IPS DF 4.7 (cell line): Measurements from ENCODE around the gene ZBED1.
"Not testable (repeated sequence)": the region's sequence is repeated elsewhere in the genome, so short reads cannot be mapped to it uniquely, and the experiment has no call there.

Experiments used
- DNase-seq: peaks from one replicate; pipeline ENCODE4 v3.0.0-alpha.2; 2013; ENCODE audit warnings: low spot score; ENCODE audit errors: extremely low read depth

ZBED1 gene

DNA sequence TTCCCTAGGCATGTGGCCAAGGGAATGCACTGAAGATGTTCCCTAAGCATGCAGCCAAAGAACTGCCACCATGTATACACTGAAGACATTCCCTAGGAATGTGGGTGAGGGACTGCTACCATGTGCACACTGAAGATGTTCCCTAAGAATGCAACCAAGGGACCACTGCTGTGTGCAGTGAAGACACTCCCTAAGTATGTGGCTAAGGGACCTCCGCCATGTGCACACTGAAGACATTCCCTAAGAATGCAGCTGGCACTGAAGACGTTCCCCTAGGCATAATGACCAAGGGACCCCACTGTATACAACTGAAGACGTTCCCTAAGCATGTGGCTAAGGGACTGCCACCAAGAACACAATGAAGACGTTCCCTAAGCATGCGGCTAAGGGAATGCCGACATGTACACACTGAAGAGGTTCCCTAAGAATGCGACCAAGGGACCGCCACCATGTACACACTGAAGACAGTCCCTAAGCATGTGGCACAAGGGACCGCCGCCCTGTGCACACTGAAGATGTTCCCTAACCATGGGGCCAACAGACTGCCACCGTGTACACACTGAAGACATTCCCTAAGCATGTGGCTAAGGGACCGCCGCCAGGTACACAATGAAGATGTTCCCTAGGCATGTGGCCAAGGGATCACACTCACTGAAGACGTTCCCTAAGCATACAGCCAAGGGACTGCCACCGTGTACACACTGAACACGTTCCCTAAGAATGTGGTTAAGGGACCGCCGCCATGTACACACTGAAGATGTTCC lies 25.6 kb downstream of the ZBED1 start:
- DNase-seq, result no peak

DNA sequence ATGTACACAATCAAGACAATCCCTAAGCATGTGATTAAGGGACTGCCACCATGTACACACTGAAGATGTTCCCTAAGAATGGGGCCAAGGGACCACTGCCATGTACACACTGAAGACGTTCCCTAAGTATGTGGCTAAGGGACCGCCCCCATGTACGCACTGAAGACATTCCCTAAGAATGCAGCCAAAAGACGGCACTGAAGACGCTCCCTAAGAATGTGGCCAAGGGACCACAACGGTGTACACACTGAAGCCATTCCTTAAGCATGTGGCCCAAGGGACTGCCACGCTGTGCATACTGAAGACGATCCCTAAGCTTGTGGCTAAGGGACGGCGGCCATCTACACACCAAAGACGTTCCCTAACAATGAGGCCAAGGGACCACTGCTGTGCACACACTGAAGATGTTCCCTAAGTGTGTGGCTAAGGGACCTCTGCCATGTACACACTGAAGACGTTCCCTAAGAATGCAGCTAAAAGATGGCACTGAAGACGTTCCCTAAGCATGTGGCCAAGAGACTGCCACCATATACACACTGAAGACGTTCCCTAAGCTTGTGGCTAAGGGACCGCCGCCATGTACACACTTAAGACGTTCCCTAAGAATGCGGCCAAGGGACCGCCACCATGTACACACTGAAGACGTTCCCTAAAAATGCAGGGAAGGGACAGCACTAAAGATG lies 26.4 kb downstream of the ZBED1 start:
- DNase-seq, result no peak

DNA sequence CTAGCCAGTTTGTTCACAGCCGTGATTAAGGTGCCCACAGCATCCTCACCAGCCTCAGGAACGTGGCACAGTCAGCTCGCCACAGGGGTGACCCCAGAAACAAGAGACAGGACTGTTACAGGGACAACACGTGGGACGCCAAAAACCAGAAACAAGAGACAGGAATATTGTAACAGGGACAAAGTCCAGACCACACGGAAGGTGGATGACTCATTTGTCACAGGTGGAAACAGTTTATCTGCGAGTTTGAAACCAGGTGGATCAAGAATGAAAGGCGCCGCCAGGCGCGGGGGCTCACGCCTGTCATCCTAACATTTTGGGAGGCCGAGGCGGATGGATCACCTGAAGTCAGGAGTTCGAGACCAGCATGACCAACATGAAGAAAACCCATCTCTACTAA lies 27.7 kb downstream of the ZBED1 start:
- not testable (repeated sequence) for DNase-seq

DNA sequence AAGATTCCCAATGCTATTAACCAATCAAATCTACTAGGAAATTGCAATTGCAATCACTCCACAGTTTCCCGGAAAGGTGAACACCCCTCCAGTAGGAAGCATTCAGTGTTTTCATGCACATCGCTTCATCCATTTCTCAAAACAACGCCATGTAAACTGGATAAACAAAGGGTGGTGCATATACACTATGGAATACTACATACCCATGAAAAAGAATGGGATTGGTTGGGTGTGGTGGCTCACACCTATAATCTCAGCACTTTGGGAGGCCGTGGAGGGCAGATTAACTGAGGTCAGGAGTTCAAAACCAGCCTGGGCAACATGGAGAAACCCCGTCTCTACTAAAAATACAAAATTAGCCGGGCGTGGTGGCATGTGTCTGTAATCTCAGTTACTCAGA lies 29.1 kb downstream of the ZBED1 start:
- DNase-seq, result no peak

DNA sequence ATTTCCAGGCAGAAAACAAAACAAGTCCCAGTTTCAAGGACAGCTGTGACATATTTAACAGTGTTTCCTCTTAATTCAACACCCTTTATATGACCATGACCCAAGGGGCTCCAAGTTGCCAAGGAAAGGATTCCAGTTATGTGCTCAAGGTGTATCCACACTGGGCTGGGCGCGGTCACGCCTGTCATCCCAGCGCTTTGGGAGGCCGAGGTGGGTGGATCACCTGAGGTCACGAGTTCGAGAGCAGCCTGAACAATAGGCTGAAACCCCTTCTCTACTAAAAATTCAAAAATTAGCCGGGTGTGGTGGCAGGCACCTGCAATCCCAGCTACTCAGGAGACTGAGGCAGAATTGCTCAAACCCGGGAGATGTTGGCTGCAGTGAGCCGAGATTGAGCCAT lies 29.6 kb downstream of the ZBED1 start:
- DNase-seq, result not testable (repeated sequence)

DNA sequence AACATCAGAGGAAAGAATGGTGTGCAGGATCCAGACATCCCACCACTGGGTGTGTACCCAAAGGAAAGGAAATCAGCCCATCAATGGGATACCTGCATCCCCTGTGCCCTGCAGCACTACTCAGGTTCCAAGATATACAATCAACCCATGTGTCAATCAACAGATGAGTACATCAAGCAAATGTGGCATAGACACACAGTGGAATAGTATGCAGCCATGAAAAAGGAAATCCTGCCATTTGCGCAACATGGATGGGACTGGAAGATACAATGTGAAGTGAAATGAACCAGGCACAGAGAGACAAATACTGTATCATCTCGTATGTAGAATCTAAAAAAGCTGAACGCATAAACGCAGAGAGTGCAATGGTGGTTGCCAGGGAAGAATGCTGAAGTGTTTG lies 30.9 kb downstream of the ZBED1 start:
- not testable (repeated sequence) for DNase-seq

DNA sequence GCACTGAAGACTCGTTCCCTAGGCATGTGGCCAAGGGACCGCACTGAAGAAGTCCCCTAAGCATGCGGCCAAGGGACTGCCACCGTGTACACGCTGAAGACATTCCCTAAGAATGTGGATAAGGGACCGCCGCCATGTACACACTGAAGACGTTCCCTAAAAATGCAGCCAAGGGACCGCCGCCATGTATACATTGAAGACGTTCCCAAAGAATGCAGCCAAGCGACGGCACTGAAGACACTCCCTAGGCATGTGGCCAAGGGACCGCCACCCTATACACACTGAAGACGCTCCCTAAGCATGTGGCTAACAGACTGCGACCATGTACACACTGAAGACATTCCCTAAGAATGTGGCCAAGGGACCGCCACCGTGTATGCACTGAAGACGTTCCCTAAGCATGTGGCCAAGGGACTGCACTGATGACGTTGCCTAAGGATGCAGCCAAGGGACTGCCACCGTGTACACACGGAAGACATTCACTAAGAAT lies 31.5 kb downstream of the ZBED1 start:
- DNase-seq, result no peak

DNA sequence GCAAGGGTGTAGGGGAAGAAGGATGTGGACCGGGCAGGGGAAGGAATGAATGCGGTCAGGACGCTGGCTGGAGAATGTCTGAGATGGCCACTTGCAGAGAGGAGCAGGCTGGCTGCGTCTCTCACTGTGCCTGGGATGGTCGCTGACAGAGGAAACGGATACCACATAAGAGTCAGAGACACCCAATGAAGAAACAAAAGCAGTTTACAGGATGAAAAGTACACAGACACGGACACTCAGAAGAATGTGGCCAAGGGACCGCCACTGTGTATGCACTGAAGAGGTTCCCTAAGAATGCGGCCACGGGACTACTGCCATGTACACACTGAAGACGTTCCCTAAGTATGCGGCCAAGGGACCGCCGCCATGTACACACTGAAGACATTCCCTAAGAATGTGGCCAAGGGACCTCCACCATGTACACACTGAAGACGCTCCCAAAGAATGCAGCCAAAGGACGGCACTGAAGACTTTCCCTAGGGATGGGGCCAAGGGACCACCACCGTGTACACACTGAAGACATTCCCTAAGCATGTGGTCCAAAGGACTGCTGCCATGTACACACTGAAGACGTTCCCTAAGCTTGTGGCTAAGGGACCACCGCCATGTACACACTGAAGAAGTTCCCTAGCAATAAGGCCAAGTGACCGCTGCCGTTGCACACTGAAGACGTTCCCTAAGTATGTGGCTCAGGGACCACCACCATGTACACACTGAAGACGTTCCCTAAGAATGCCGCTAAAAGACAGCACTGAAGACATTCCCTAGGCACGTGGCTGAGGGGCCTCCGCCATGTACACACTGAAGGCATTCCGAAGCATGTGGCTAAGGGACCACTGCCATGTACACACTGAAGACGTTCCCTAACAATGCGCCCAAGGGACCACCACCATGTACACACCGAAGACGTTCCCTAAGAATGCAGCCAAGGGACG lies 32.2 kb downstream of the ZBED1 start:
- no peak for DNase-seq

DNA sequence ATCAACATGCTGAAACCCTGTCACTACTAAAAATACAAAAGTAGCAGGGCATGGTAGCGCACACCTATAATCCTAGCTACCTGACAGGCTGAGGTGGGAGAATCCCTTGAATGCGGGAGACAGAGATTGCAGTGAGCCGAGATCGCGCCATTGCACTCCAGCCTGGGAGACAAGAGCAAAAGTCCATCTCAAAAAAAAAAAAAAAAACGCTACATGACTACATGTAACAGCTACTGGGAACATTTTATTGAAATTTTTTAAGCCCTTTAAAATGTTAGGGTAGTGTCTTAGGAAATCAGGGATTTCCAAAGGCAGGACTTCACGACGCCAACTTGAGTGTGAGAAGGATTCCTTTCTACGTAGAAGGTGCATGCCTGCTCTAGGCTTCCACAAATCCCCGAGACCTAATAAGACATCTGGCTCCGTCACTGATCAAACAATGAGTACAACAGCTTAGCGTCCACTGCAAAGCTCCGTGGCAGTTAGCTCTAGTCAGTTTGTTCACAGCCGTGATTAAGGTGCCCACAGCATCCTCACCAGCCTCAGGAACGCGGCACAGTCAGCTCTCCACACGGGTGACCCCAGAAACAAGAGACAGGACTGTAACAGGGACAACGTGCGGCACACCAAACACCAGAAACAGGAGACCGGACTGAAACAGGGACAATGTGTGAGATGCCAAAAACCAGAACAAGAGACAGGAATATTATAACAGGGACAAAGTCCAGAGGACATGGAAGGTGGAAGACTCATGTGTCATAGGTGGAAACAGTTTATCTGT lies 33.7 kb downstream of the ZBED1 start:
- no peak for DNase-seq

DNA sequence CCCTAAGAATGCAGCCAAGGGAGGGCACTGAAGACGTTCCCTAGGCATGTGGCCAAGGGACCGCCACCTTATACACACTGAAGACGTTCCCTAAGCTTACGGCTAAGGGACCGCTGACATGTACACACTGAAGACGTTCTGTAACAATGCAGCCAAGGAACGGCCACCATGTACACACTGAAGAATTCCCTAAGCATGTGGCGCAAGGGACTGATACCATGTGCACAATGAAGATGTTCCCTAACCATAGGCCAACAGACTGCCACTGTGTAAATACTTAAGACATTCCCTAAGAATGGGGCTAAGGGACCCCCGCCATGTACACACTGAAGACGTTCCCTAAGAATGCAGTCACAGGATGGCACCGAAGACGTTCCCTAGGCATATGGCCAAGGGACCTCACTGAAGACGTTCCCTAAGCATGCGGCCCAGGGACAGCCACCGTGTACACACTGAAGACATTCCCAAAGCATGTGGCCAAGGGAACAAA lies 36.1 kb downstream of the ZBED1 start:
- DNase-seq, result no peak

DNA sequence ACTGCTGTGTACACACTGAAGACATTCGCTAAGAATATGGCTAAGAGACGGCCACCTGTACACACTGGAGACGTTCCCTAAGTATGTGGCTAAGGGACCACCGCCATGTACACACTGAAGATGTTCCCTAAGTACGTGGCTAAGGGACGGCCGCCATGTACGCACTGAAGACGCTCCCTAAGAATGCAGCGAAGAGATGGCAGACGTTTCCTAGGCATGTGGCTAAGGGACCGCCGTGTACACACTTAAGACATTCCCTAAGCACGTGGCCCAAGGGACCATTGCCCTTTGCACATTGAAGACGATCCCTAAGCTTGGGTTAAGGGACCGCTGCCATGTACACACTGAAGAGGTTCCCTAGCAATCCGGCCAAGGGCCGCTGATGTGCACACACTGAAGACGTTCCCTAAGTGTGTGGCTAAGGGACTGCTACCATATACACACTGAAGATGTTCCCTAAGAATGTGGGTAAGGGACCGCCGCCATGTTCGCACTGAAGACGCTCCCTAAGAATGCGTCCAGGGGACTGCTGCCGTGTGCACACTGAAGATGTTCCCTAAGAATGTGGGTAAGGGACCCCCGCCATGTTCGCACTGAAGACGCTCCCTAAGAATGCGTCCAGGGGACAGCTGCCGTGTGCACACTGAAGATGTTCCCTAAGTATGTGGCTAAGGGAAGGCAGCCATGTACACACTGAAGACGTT lies 36.7 kb downstream of the ZBED1 start:
- no peak for DNase-seq

DNA sequence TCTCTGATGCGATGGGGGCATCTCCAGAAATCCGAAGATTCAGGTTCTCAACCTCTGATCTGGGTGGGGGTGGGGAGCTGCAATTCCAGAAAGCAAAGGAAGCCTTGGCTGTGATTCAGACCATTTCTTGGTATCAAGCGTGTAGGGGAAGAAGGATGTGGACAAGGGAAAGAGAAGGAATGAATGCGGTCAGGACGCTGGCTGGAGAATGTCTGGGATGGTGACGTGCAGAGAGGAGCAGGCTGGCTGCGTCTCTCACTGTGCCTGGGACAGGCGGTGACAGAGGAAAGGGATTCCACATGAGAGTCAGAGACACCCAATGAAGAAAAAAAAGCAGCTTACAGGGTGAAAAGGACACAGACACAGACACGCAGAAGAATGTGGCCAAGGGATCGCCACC lies 37.3 kb downstream of the ZBED1 start:
- not testable (repeated sequence) for DNase-seq

DNA sequence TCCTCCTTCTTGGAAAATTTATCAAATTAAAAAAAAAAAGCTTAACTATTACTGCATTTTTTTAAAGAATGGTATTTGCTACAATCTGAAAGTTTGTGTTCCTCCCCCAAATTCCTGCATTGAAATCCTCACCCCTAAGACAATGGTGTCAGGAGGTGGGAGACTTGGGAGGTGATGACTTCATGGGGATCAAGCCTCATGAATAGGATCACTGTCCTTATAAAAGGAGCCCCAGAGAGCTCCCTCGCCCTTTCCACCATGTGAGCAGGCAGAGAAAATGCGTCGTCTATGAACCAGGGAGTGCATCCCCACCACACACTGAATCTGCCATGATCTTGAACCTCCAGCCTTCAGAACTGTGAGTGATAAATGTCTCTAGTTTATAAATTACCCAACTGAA lies 38.0 kb downstream of the ZBED1 start:
- no peak for DNase-seq

DNA sequence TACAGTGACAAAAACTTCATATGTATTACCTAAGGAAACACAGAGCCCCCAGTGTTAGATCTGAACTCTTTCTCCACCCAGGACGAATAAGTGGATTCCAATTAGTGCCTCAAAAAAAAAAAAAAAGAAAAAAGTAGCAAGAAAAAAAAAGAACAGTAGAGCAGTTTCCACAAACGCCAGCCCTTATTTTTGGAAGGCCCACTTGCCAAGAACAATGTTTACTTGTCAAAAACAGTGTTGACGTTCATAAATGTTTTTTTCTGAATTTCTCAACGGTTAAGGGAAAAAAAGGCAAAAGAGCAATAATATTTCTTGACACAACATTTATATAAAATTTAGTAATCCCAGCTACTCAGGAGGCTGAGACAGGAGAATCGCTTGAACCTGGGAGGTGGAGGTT lies 38.7 kb downstream of the ZBED1 start:
- no peak for DNase-seq

DNA sequence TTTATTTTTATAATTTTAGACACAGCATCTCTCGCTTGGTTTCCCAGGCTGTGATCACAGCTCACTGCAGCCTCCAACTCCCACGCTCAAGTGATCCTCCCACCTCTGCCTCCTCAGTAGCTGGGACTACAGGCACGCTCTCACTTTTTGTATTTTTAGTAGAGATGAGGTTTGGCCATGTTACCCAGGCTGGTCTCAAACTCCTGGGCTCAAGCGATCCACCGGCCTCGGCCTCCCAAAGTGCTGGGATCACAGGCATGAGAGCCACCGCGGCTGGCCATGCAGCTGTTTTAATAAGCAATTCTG lies 39.1 kb downstream of the ZBED1 start:
- no peak for DNase-seq

DNA sequence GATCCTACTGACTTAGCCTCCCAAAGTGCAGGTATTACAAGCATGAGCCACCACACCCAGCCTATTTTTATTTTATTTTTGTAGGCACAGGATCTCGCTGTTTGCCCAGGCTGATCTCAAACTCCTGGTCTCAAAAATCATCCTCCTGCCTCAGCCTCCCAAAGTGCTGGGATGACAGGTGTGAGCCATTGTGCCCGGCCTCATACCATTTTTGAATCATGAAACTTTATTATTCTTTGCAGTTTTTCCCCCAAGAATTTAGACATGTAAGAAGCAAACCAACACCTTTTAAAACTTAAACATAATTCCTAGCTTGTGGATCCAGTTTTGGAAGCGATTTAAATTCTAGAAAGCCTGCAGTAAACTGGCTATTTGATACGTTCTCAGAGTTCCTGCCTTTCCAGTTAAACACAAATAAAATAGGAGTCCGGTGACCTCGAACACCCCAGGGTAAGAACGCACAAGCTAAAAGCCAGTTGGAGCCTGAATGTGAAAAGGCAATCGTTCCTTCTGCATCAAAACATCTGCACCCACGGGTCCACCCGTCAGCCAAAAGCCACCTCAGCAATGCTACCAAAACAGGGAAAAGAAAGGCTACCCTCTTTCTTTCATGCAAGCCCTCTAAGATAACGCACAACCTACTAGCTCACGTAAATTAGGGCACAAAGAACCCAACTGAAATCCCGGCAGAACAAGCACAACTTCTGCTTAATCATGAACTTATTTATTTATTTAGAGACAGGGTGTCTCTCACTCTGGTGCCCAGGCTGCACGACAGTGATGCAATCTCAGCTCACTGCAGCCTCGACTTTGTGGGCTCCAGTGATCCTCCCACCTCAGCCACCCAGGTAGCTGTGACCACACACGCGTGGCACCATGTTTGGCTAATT lies 39.7 kb downstream of the ZBED1 start:
- not testable (repeated sequence) for DNase-seq

DNA sequence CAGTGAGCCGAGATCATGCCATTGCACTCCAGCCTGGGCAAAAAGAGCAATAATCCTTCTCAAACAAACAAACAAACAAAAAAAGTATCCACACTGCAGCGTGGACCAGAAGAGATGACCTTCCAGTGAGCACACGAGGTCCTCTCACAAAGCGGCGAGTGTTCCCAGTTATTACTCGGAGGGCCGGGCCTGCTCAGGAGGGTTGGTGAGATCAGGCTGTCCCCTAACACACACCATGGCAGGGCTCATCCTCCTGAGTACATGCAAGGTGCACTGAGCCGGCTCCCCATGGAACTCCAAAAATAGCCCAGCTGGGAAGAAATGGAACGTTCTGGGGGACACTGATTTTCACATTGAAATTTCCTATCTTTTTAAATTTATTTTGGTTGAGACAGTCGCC lies 40.7 kb downstream of the ZBED1 start:
- DNase-seq, result not testable (repeated sequence)

DNA sequence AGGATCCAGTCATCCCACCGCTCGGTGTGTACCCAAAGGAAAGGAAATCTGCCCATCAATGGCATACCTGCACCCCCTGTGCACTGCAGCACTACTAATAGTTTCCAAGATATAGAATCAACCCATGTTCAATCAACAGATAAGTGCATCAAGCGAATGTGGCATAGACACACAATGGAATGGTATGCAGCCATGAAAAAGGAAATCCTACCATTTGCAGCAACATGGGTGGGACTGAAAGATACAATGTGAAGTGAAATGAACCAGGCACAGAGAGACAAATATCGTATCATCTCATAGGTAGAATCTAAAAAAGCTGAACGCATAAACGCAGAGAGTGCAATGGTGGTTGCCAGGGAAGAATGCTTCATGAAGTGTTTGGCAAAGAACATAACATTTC lies 42.5 kb downstream of the ZBED1 start:
- DNase-seq, result no peak
